HL-60 (cell line): ENCODE results near the gene FOXB2.
"Not testable (repeated sequence)": the region's sequence is repeated elsewhere in the genome, so short reads cannot be mapped to it uniquely, and the experiment has no call there.

Source experiments
- SPI1 ChIP-seq: IDR thresholded peaks from 2 replicates; pipeline ENCODE4 v1.6.1; 2012; ENCODE audit warnings: low read depth, mild to moderate bottlenecking, borderline replicate concordance
- TF ChIP-seq, protein P1 (sequence below): IDR thresholded peaks from one replicate; pipeline ENCODE4 v1.5.1; 2011; ENCODE audit warnings: low read length, control low read depth, inconsistent platforms; ENCODE audit not compliant: insufficient read depth

DNA sequence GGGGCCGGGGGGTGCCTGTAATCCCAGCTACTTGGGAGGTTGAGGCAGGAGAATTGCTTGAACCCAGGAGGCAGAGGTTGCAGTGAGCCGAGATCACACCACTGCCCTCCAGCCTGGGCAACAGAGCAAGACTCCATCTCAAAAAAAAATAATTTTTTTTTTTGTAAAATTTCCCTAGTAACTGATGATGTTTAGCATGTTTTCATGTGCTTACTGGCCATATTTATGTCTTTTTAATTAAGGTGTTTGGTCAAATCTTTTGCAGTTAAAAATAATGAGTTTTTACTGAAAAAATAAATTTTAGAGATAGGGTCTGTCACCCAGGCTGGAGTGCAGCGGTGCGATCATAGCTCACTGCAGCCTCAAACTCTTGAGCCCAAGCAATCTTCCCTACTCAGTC, 24.3 kb downstream of the FOXB2 start:
- TF ChIP-seq, protein P1, sequence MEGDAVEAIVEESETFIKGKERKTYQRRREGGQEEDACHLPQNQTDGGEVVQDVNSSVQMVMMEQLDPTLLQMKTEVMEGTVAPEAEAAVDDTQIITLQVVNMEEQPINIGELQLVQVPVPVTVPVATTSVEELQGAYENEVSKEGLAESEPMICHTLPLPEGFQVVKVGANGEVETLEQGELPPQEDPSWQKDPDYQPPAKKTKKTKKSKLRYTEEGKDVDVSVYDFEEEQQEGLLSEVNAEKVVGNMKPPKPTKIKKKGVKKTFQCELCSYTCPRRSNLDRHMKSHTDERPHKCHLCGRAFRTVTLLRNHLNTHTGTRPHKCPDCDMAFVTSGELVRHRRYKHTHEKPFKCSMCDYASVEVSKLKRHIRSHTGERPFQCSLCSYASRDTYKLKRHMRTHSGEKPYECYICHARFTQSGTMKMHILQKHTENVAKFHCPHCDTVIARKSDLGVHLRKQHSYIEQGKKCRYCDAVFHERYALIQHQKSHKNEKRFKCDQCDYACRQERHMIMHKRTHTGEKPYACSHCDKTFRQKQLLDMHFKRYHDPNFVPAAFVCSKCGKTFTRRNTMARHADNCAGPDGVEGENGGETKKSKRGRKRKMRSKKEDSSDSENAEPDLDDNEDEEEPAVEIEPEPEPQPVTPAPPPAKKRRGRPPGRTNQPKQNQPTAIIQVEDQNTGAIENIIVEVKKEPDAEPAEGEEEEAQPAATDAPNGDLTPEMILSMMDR: not testable (repeated sequence)
- TF ChIP-seq SPI1: not testable (repeated sequence)
